Fibroblast of villous mesenchyme (primary cell): ENCODE results near the gene EIF3F. TPM values are rescaled to one million over a fixed set of nuclear protein-coding genes. Genes with fewer than 3 reads are reported as not detected.
A peak's percentile ranks its signal among the peaks of the same experiment; 100 is the strongest.

Experiments
- DNase-seq: peaks from one replicate; pipeline ENCODE4 v3.0.0-alpha.2; 2010; ENCODE audit warnings: low read depth
- H3K4me3 ChIP-seq: 2 replicates; pipeline ENCODE4 v1.5.1; 2011; ENCODE audit warnings: low read depth, mild to moderate bottlenecking, low read length
- total RNA-seq: library from RNA; depleted of rRNA; stranded (reverse); fragments of >200 nt; gene quantifications from 2 replicates; pipeline ENCODE4 v1.2.3, GENCODE V29; 2012
- TF ChIP-seq, protein P1 (sequence below): IDR thresholded peaks from 2 replicates; pipeline ENCODE4 v1.5.1; 2012; ENCODE audit warnings: low read depth, mild to moderate bottlenecking, low read length; ENCODE audit not compliant: insufficient read depth

Gene EIF3F
- total RNA-seq, 1 donor = 182 TPM

DNA sequence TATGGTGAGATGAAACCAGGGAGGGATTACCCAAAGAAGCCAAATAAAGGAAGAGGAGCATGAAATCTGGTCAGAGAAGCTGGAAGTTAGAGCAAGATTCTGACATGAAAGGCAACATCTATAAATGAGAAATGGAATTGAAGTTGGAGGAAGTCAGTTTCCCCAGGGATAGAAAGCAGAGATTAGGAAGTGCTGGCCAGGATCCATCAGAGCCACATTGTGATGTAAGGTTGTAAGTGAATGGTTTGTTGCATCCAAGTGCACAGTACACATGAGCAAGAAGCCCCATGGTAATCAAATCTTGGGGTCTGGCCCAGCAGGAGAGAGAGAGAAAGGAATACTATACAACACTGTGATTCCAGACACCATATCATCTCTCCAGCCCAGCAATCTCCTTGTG, 15.3 kb upstream of the EIF3F start:
- DNase-seq = no peak

DNA sequence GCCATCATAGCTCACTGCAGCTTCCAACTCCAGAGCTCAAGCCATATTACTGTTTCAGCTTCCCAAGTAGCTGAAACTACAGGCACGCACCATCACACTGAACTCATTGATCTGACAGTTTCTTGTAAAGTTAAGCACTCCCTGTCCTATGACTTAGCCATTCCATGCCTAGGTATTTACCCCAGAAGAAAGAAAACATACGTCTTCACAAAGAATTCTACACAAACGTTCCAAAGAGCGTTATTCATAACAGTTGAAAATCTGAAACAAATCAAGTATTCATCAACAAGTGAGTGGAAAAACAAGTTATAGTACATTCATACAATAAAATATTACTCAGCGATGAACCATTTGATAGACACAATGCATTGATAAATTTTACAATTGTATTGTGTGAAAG, 14.1 kb upstream of the EIF3F start:
- no peak overlapping the region for H3K4me3 ChIP-seq
- DNase-seq = no peak
- TF ChIP-seq, protein P1, sequence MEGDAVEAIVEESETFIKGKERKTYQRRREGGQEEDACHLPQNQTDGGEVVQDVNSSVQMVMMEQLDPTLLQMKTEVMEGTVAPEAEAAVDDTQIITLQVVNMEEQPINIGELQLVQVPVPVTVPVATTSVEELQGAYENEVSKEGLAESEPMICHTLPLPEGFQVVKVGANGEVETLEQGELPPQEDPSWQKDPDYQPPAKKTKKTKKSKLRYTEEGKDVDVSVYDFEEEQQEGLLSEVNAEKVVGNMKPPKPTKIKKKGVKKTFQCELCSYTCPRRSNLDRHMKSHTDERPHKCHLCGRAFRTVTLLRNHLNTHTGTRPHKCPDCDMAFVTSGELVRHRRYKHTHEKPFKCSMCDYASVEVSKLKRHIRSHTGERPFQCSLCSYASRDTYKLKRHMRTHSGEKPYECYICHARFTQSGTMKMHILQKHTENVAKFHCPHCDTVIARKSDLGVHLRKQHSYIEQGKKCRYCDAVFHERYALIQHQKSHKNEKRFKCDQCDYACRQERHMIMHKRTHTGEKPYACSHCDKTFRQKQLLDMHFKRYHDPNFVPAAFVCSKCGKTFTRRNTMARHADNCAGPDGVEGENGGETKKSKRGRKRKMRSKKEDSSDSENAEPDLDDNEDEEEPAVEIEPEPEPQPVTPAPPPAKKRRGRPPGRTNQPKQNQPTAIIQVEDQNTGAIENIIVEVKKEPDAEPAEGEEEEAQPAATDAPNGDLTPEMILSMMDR = no peak

More for the DNA sequence above, 15.3 kb upstream of the EIF3F start:
- TF ChIP-seq, protein P1 = no peak
- no peak overlapping the region for H3K4me3 ChIP-seq

- no peak for DNase-seq
- TF ChIP-seq, protein P1 = no peak
- no peak overlapping the region for H3K4me3 ChIP-seq
These were observed 12.5 kb upstream of the EIF3F start for GRCh38 chr11:7974668-7975067.

DNA sequence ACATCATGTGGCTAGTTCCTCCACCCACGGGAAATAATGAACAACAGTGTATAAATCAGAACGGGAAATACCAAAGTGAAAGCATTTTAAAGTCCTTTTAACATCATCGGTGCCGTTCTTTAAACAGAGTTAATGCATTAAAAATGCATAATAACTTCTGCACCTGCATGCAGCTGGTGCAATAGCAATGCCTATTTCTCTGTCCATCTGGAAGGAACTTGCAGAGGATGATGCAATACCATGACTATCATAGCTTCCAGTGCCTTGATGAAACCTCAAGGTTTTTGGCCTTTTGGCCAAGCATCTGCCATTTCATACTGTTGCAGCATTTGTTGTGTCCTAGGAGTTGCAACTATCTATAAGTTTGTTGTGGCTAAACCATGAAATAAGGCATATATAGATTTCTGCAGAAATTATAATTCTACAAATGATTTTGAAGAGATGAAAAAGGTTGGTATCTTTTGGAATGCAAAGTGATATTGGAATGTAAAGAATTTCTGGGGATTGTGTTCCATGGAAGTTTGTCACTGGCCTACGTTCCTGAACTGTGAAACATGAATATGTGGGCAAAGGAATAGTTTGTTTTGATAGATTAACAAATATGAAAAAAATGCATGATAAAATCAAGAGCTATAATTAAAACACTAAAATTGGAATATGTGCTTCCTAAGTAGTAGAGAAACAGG, 9.8 kb upstream of the EIF3F start:
- no peak overlapping the region for H3K4me3 ChIP-seq
- TF ChIP-seq, protein P1 = no peak
- peak; percentile 88 for DNase-seq

DNA sequence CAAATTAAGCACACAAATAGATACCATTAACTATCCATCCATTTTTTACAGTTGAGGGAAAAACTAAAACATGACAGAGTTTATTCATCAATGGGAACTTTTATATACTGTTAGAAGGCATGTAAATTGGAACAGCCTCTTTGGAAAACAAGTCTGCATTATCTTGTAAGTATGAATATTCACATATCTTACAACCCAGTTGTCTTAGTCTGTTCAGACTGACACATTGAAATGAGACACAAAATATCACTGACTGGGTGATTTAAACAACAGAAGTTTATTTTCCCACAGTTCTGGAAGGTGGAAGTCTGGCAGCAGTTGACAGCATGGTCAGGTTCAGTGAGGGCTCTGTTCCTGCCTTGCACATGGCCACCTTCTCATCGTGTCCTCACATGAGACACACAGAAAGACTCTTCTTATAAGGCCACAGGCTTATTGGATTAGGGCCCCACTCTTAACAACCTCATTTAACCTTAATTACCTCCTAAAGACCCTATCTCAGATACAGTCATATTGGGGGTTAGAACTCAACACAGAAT, 5.4 kb upstream of the EIF3F start:
- DNase-seq = no peak
- no peak overlapping the region for H3K4me3 ChIP-seq
- TF ChIP-seq, protein P1 = no peak

- no peak for DNase-seq
- TF ChIP-seq, protein P1 = no peak
- no peak overlapping the region for H3K4me3 ChIP-seq
These were observed 4.5 kb upstream of the EIF3F start for GRCh38 chr11:7982582-7983119.
